Measurements from ENCODE around the gene SUSD3.
"Not testable (repeated sequence)": the region's sequence is repeated elsewhere in the genome, so short reads cannot be mapped to it uniquely, and the experiment has no call there.

Gene SUSD3

GRCh38 chr9:93097511-93098201, 39.2 kb downstream of the SUSD3 start:
- DNase-seq: no peak

DNA sequence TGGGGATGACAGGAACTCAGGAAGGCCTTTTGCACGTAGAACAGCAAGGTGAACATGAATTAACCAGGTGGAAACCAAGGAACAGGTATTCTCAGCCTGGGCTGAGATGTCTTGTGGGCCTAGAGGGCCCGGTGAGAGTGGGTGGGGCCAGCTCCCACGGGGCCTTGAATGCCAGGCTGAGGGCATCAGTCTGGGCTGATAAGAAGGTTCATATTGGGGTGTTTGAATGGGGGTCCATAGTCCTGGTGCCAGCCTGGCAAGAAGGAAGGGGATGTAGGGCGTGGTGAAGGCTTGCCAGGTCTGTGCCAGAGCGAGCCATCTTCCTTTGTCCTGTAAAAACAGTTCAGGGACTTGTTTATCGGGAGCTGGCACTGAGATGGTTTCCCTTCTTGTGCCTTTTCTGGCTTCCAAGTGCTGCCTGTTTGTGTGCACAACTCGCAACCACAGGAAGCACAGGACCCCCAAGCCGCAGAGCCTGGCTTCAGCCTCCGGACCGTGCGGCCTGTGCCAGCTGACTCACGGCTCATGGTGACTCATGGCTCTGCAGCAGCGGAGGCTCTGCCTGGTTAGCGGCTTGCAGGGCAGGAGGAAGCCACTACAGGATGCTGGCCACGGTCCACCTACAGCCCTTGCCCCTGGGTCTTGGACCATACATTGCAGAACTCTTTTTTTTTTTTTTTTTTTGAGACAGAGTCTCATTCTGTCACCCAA, 39.9 kb downstream of the SUSD3 start:
- Histone ChIP-seq H3K4me1 (ENCODE audit: control insufficient read depth, insufficient read depth, low read length, poor library complexity, severe bottlenecking) (peaks cover 51% of the 10 kb centered on the region), H3K27ac (ENCODE audit: insufficient read depth, low read length, poor library complexity, severe bottlenecking) (peak overlapping the region; percentile 89), H3K27me3 (replicated peaks; ENCODE audit: control insufficient read depth, insufficient read depth, low read length, poor library complexity, severe bottlenecking) (no peaks in the 10 kb centered on the region), H3K4me3 (ENCODE audit: insufficient read depth, low read depth, low read length, poor library complexity, severe bottlenecking) (peak overlapping the region; percentile 33), H3K9me3 (ENCODE audit: control insufficient read depth, low read length) (no peaks in the 10 kb centered on the region), H3K36me3 (ENCODE audit: control insufficient read depth, insufficient read depth, low read length) (no peaks in the 10 kb centered on the region)
- DNase-seq: peak; percentile 40 to 60 (median 54)

More at GRCh38 chr9:93097511-93098201, 39.2 kb downstream of the SUSD3 start:
- Histone ChIP-seq H3K36me3 (ENCODE audit: control insufficient read depth, insufficient read depth, low read length) (no peaks in the 10 kb centered on the region), H3K27me3 (replicated peaks; ENCODE audit: control insufficient read depth, insufficient read depth, low read length, poor library complexity, severe bottlenecking) (no peaks in the 10 kb centered on the region), H3K9me3 (ENCODE audit: control insufficient read depth, low read length) (no peaks in the 10 kb centered on the region), H3K4me1 (ENCODE audit: control insufficient read depth, insufficient read depth, low read length, poor library complexity, severe bottlenecking) (peaks cover 56% of the 10 kb centered on the region), H3K27ac (ENCODE audit: insufficient read depth, low read length, poor library complexity, severe bottlenecking) (peak overlapping the region; percentile 89), H3K4me3 (ENCODE audit: insufficient read depth, low read depth, low read length, poor library complexity, severe bottlenecking) (peak overlapping the region; percentile 79)

GRCh38 chr9:93099551-93100275, 41.2 kb downstream of the SUSD3 start:
- Histone ChIP-seq H3K36me3 (ENCODE audit: control insufficient read depth, insufficient read depth, low read length) (no peaks in the 10 kb centered on the region), H3K27ac (ENCODE audit: insufficient read depth, low read length, poor library complexity, severe bottlenecking) (no peak overlapping the region), H3K27me3 (replicated peaks; ENCODE audit: control insufficient read depth, insufficient read depth, low read length, poor library complexity, severe bottlenecking) (no peaks in the 10 kb centered on the region), H3K4me3 (ENCODE audit: insufficient read depth, low read depth, low read length, poor library complexity, severe bottlenecking) (no peak overlapping the region), H3K4me1 (ENCODE audit: control insufficient read depth, insufficient read depth, low read length, poor library complexity, severe bottlenecking) (peaks cover 40% of the 10 kb centered on the region), H3K9me3 (ENCODE audit: control insufficient read depth, low read length) (peaks cover 3% of the 10 kb centered on the region)
- DNase-seq: no peak

- Histone ChIP-seq H3K4me1 (ENCODE audit: control insufficient read depth, insufficient read depth, low read length, poor library complexity, severe bottlenecking) (peaks cover 35% of the 10 kb centered on the region), H3K36me3 (ENCODE audit: control insufficient read depth, insufficient read depth, low read length) (no peaks in the 10 kb centered on the region), H3K4me3 (ENCODE audit: insufficient read depth, low read depth, low read length, poor library complexity, severe bottlenecking) (no peak overlapping the region), H3K9me3 (ENCODE audit: control insufficient read depth, low read length) (peaks cover 3% of the 10 kb centered on the region), H3K27ac (ENCODE audit: insufficient read depth, low read length, poor library complexity, severe bottlenecking) (no peak overlapping the region), H3K27me3 (replicated peaks; ENCODE audit: control insufficient read depth, insufficient read depth, low read length, poor library complexity, severe bottlenecking) (no peaks in the 10 kb centered on the region)
- DNase-seq: no peak
Measured at GRCh38 chr9:93100276-93100636, 41.8 kb downstream of the SUSD3 start.

- not testable (repeated sequence) for H3K9me3 ChIP-seq (ENCODE audit: control insufficient read depth, low read length); DNase-seq; H3K4me3 ChIP-seq (ENCODE audit: insufficient read depth, low read depth, low read length, poor library complexity, severe bottlenecking); H3K36me3 ChIP-seq (ENCODE audit: control insufficient read depth, insufficient read depth, low read length); H3K27ac ChIP-seq (ENCODE audit: insufficient read depth, low read length, poor library complexity, severe bottlenecking); H3K27me3 ChIP-seq (replicated peaks; ENCODE audit: control insufficient read depth, insufficient read depth, low read length, poor library complexity, severe bottlenecking)
- H3K4me1 ChIP-seq (ENCODE audit: control insufficient read depth, insufficient read depth, low read length, poor library complexity, severe bottlenecking): peaks cover 40% of the 10 kb centered on the region
Measured at GRCh38 chr9:93101086-93101485, 42.6 kb downstream of the SUSD3 start.

- DNase-seq: no peak
- peaks cover 11% of the 10 kb centered on the region for H3K36me3 ChIP-seq (ENCODE audit: control insufficient read depth, insufficient read depth, low read length)
- H3K4me1 ChIP-seq (ENCODE audit: control insufficient read depth, insufficient read depth, low read length, poor library complexity, severe bottlenecking): peaks cover 35% of the 10 kb centered on the region
- H3K27ac ChIP-seq (ENCODE audit: insufficient read depth, low read length, poor library complexity, severe bottlenecking): no peak overlapping the region
- peaks cover 3% of the 10 kb centered on the region for H3K9me3 ChIP-seq (ENCODE audit: control insufficient read depth, low read length)
- no peaks in the 10 kb centered on the region for H3K27me3 ChIP-seq (replicated peaks; ENCODE audit: control insufficient read depth, insufficient read depth, low read length, poor library complexity, severe bottlenecking)
- H3K4me3 ChIP-seq (ENCODE audit: insufficient read depth, low read depth, low read length, poor library complexity, severe bottlenecking): no peak overlapping the region
Measured at GRCh38 chr9:93105620-93106019, 47.1 kb downstream of the SUSD3 start.

DNA sequence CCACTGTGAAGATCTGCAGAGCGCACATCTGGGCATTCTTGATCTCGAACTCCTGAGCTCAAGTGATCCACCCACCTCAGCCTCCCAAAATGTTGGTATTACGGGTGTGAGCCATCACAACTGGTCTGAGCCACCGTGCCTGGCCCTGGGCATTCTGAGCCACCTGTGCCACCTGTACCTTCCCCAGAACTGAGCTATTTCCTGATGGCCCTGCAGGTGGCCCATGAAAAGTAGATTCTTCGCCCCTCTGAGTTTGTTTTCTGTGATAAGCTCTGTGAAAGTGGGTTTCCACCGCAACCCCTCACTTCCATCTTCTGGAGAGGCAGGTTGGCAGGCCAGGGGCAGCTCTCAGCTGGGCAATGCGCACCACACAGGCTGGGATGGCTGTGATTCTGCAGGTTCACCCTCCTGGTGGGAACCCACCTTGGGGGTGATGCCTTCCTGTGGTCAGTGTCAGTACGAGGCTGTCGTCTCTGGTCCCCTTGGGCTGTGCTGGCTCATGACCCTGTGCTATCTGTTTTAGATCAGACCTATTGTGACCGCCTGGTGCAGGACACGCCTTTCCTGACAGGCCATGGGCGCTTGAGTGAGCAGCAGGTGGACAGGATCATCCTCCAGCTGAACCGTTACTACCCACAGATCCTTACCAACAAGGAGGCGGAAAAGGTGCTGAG, 48.8 kb downstream of the SUSD3 start:
- DNase-seq: no peak
- peaks cover 3% of the 10 kb centered on the region for H3K9me3 ChIP-seq (ENCODE audit: control insufficient read depth, low read length)

GRCh38 chr9:93107825-93108161, 49.3 kb downstream of the SUSD3 start:
- no peak overlapping the region for H3K4me3 ChIP-seq (ENCODE audit: insufficient read depth, low read depth, low read length, poor library complexity, severe bottlenecking)
- peaks cover 35% of the 10 kb centered on the region for H3K4me1 ChIP-seq (ENCODE audit: control insufficient read depth, insufficient read depth, low read length, poor library complexity, severe bottlenecking)
- DNase-seq: no peak
- H3K9me3 ChIP-seq (ENCODE audit: control insufficient read depth, low read length): peaks cover 3% of the 10 kb centered on the region
- H3K27ac ChIP-seq (ENCODE audit: insufficient read depth, low read length, poor library complexity, severe bottlenecking): no peak overlapping the region
- H3K36me3 ChIP-seq (ENCODE audit: control insufficient read depth, insufficient read depth, low read length): peaks cover 31% of the 10 kb centered on the region
- H3K27me3 ChIP-seq (replicated peaks; ENCODE audit: control insufficient read depth, insufficient read depth, low read length, poor library complexity, severe bottlenecking): no peaks in the 10 kb centered on the region

More for the DNA sequence above, 48.8 kb downstream of the SUSD3 start:
- no peak overlapping the region for H3K4me3 ChIP-seq (ENCODE audit: insufficient read depth, low read depth, low read length, poor library complexity, severe bottlenecking)
- peaks cover 26% of the 10 kb centered on the region for H3K36me3 ChIP-seq (ENCODE audit: control insufficient read depth, insufficient read depth, low read length)
- H3K27me3 ChIP-seq (replicated peaks; ENCODE audit: control insufficient read depth, insufficient read depth, low read length, poor library complexity, severe bottlenecking): no peaks in the 10 kb centered on the region
- peaks cover 35% of the 10 kb centered on the region for H3K4me1 ChIP-seq (ENCODE audit: control insufficient read depth, insufficient read depth, low read length, poor library complexity, severe bottlenecking)
- H3K27ac ChIP-seq (ENCODE audit: insufficient read depth, low read length, poor library complexity, severe bottlenecking): no peak overlapping the region

DNA sequence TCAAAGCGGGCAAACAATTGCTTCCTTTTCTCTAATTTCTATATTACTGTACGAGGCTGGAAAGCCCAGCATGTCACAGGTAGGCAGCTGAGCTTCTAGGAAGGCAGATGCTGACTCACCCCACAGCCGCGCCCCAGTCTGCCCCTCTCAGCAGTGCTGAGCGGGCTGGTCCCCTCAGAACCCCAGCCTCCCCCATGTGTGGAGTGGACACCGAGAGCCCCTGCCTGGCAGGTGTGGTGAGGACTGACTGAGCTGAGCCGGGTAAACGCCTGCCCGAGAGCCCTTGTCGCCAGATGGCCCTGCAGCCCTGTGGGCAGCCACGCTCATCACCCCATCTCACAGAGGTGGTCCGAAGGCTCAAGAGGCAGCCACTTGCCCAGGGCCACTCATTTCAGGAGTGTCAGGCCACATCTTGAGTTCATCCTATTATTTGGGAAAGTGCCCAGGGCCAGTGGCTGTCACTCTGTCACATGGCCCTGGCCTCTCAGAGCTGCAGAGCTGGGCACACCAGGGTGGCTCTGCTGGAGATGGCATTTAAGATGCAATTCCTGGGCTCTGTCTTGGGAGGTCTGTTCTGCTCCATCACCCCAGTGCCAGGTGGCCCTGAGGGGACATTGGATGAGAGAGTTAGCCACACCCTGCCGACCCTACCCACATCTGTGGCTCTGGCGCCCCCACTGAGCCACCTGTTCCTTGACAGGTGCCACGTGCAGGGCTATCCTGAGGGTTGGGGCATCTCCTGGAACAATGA, 50.0 kb downstream of the SUSD3 start:
- Histone ChIP-seq H3K36me3 (ENCODE audit: control insufficient read depth, insufficient read depth, low read length) (peaks cover 37% of the 10 kb centered on the region), H3K4me1 (ENCODE audit: control insufficient read depth, insufficient read depth, low read length, poor library complexity, severe bottlenecking) (peaks cover 33% of the 10 kb centered on the region), H3K27ac (ENCODE audit: insufficient read depth, low read length, poor library complexity, severe bottlenecking) (no peak overlapping the region), H3K27me3 (replicated peaks; ENCODE audit: control insufficient read depth, insufficient read depth, low read length, poor library complexity, severe bottlenecking) (no peaks in the 10 kb centered on the region), H3K4me3 (ENCODE audit: insufficient read depth, low read depth, low read length, poor library complexity, severe bottlenecking) (no peak overlapping the region), H3K9me3 (ENCODE audit: control insufficient read depth, low read length) (peaks cover 3% of the 10 kb centered on the region)
- no peak for DNase-seq
